GM20000 (cell line): Measurements from ENCODE around the gene MORC1.

Experiments used
- DNase-seq: peaks from one replicate; pipeline ENCODE4 v3.0.0; 2012; ENCODE audit warnings: low spot score
- CTCF ChIP-seq: IDR thresholded peaks from 2 replicates; pipeline ENCODE4 v1.5.1; 2012; ENCODE audit warnings: mild to moderate bottlenecking, control low read depth; ENCODE audit errors: extremely low read depth, missing control alignments

MORC1 gene

GRCh38 chr3:109026821-109027220 is 91.1 kb downstream of the MORC1 start:
- DNase-seq, result no peak
- no peak for TF ChIP-seq CTCF

GRCh38 chr3:109025896-109026295 is 92.0 kb downstream of the MORC1 start:
- DNase-seq, result no peak
- no peak for TF ChIP-seq CTCF

- DNase-seq, result peak; percentile 35
- peak; percentile 40 for TF ChIP-seq CTCF
Measured at GRCh38 chr3:109023656-109024254, 94.2 kb downstream of the MORC1 start.

- no peak for DNase-seq
- TF ChIP-seq CTCF, result no peak
Measured at GRCh38 chr3:109023167-109023566, 94.8 kb downstream of the MORC1 start.

GRCh38 chr3:109021556-109021955 is 96.4 kb downstream of the MORC1 start:
- TF ChIP-seq CTCF, result no peak

GRCh38 chr3:109018828-109019227 is 99.1 kb downstream of the MORC1 start:
- TF ChIP-seq CTCF, result no peak
- no peak for DNase-seq

More at GRCh38 chr3:109021556-109021955, 96.4 kb downstream of the MORC1 start:
- DNase-seq, result no peak

- DNase-seq, result no peak
- no peak for TF ChIP-seq CTCF
Measured at GRCh38 chr3:109005443-109005842, 112.5 kb downstream of the MORC1 start.
